ENCODE results near the gene TUFT1. TPM values are rescaled to one million over a fixed set of nuclear protein-coding genes. Genes with fewer than 3 reads are reported as not detected.

Gene TUFT1
- total RNA-seq, 2 donors from 2014 or later: 5.1 to 5.6 TPM

- H3K27ac Mint-ChIP-seq: no peak overlapping the region
- no peak for DNase-seq (ENCODE audit: low spot score in 2 of 2)
- no peaks in the 10 kb centered on the region for H3K9me3 Mint-ChIP-seq
- no peaks in the 10 kb centered on the region for H3K36me3 Mint-ChIP-seq
- ATAC-seq: no peak
Observed at GRCh38 chr1:151526735-151527525, 13.2 kb upstream of the TUFT1 start.

- ATAC-seq (no peak), DNase-seq (ENCODE audit: low spot score in 2 of 2) (no peak)
- H3K36me3 Mint-ChIP-seq: no peaks in the 10 kb centered on the region
- H3K9me3 Mint-ChIP-seq: no peaks in the 10 kb centered on the region
- H3K27ac Mint-ChIP-seq: peak overlapping the region in 1 of 2 donors; percentile 68
Observed at GRCh38 chr1:151529211-151529702, 10.9 kb upstream of the TUFT1 start.

GRCh38 chr1:151529781-151530180 is 10.3 kb upstream of the TUFT1 start:
- Mint-ChIP-seq H3K9me3 (no peaks in the 10 kb centered on the region), H3K36me3 (no peaks in the 10 kb centered on the region), H3K27ac (no peak overlapping the region)
- no peak for DNase-seq (ENCODE audit: low spot score in 2 of 2)
- ATAC-seq: no peak

GRCh38 chr1:151530461-151530860 is 9.6 kb upstream of the TUFT1 start:
- no peak for ATAC-seq
- Mint-ChIP-seq H3K9me3 (no peaks in the 10 kb centered on the region), H3K27ac (no peak overlapping the region), H3K36me3 (no peaks in the 10 kb centered on the region)
- no peak for DNase-seq (ENCODE audit: low spot score in 2 of 2)

- no peak overlapping the region for H3K27ac Mint-ChIP-seq
- no peak for DNase-seq (ENCODE audit: low spot score in 2 of 2)
- no peaks in the 10 kb centered on the region for H3K9me3 Mint-ChIP-seq
- no peaks in the 10 kb centered on the region for H3K36me3 Mint-ChIP-seq
- ATAC-seq: no peak
Observed at GRCh38 chr1:151533870-151534269, 6.2 kb upstream of the TUFT1 start.

GRCh38 chr1:151534662-151535278 is 5.3 kb upstream of the TUFT1 start:
- H3K36me3 Mint-ChIP-seq: no peaks in the 10 kb centered on the region
- ATAC-seq: peak; percentile 63 to 82
- no peaks in the 10 kb centered on the region for H3K9me3 Mint-ChIP-seq
- no peak overlapping the region for H3K27ac Mint-ChIP-seq
- peak; percentile 68 to 88 for DNase-seq (ENCODE audit: low spot score in 2 of 2)

- ATAC-seq: no peak
- H3K9me3 Mint-ChIP-seq: no peaks in the 10 kb centered on the region
Observed at GRCh38 chr1:151535326-151536271, 4.5 kb upstream of the TUFT1 start.

GRCh38 chr1:151536499-151536898 is 3.6 kb upstream of the TUFT1 start:
- Mint-ChIP-seq H3K27ac (no peak overlapping the region), H3K9me3 (no peaks in the 10 kb centered on the region), H3K36me3 (peaks cover 0 to 4% of the 10 kb centered on the region in 2 donors)
- ATAC-seq: no peak
- DNase-seq (ENCODE audit: low spot score in 2 of 2): no peak

More at GRCh38 chr1:151535326-151536271, 4.5 kb upstream of the TUFT1 start:
- Mint-ChIP-seq H3K36me3 (peaks cover 0 to 3% of the 10 kb centered on the region in 2 donors), H3K27ac (no peak overlapping the region)
- DNase-seq (ENCODE audit: low spot score in 2 of 2): no peak

GRCh38 chr1:151537112-151537511 is 3.0 kb upstream of the TUFT1 start:
- no peak for DNase-seq (ENCODE audit: low spot score in 2 of 2)
- ATAC-seq: no peak
- peaks cover 0 to 4% of the 10 kb centered on the region in 2 donors for H3K36me3 Mint-ChIP-seq
- no peak overlapping the region for H3K27ac Mint-ChIP-seq
- H3K9me3 Mint-ChIP-seq: no peaks in the 10 kb centered on the region

- H3K36me3 Mint-ChIP-seq: peaks cover 0 to 4% of the 10 kb centered on the region in 2 donors
- DNase-seq (ENCODE audit: low spot score in 2 of 2) (peak; percentile 44 to 74), ATAC-seq (peak; percentile 49 to 73)
- H3K9me3 Mint-ChIP-seq: no peaks in the 10 kb centered on the region
- H3K27ac Mint-ChIP-seq: peak overlapping the region in 1 of 2 donors; percentile 81
Observed at GRCh38 chr1:151539321-151540020, 638 bp upstream of the TUFT1 start.

GRCh38 chr1:151540982-151541377 is 871 bp downstream of the TUFT1 start:
- no peak for ATAC-seq
- Mint-ChIP-seq H3K27ac (peak overlapping the region in 1 of 2 donors; percentile 81), H3K9me3 (no peaks in the 10 kb centered on the region), H3K36me3 (peaks cover 0 to 4% of the 10 kb centered on the region in 2 donors)
- no peak for DNase-seq (ENCODE audit: low spot score in 2 of 2)

- H3K27ac Mint-ChIP-seq: no peak overlapping the region
- no peak for DNase-seq (ENCODE audit: low spot score in 2 of 2)
Observed at GRCh38 chr1:151541752-151542151, 1.6 kb downstream of the TUFT1 start.

GRCh38 chr1:151542710-151543129 is 2.6 kb downstream of the TUFT1 start:
- Mint-ChIP-seq H3K27ac (no peak overlapping the region), H3K36me3 (peaks cover 0 to 4% of the 10 kb centered on the region in 2 donors), H3K9me3 (no peaks in the 10 kb centered on the region)
- no peak for ATAC-seq
- DNase-seq (ENCODE audit: low spot score in 2 of 2): no peak

More at GRCh38 chr1:151541752-151542151, 1.6 kb downstream of the TUFT1 start:
- ATAC-seq: no peak
- H3K36me3 Mint-ChIP-seq: peaks cover 0 to 4% of the 10 kb centered on the region in 2 donors
- H3K9me3 Mint-ChIP-seq: no peaks in the 10 kb centered on the region

- DNase-seq (ENCODE audit: low spot score in 2 of 2): no peak
- no peak overlapping the region for H3K27ac Mint-ChIP-seq
- no peaks in the 10 kb centered on the region for H3K9me3 Mint-ChIP-seq
- ATAC-seq: peak in 1 of 2 donors; percentile 39
- H3K36me3 Mint-ChIP-seq: peaks cover 0 to 2% of the 10 kb centered on the region in 2 donors
Observed at GRCh38 chr1:151545542-151545941, 5.4 kb downstream of the TUFT1 start.

GRCh38 chr1:151546011-151546925 is 6.2 kb downstream of the TUFT1 start:
- H3K9me3 Mint-ChIP-seq: no peaks in the 10 kb centered on the region
- H3K27ac Mint-ChIP-seq: no peak overlapping the region
- DNase-seq (ENCODE audit: low spot score in 2 of 2): no peak
- ATAC-seq: no peak
- no peaks in the 10 kb centered on the region for H3K36me3 Mint-ChIP-seq

All from activated naive CD4-positive, alpha-beta T cell treated with anti-CD3 and anti-CD28 coated beads, Interleukin-2, amount 50 U/mL, for 72 hours (primary cell).